K562 (cell line): ENCODE results near the gene TRDMT1. TPM values are rescaled to one million over a fixed set of nuclear protein-coding genes. Genes with fewer than 3 reads are reported as not detected.

Experiments used
- CC2D1A ChIP-seq: fragments of 450-650 bp; IDR thresholded peaks from 2 replicates; pipeline ENCODE4 v1.6.1; 2017; ENCODE audit warnings: mild to moderate bottlenecking
- ILF3 ChIP-seq: fragments of 450-650 bp; IDR thresholded peaks from 2 replicates; pipeline ENCODE4 v1.6.1; 2018; ENCODE audit warnings: antibody characterized with exemption, mild to moderate bottlenecking, moderate library complexity, borderline replicate concordance
- ZNF311 ChIP-seq: fragments of 250-450 bp; sonication (Bioruptor Pico); IDR thresholded peaks from 2 replicates; pipeline ENCODE4 v1.4.0; 2020; ENCODE audit warnings: mild to moderate bottlenecking, moderate library complexity
- polyA plus RNA-seq, 8 experiments: library from polyadenylated mRNA; depleted of rRNA in 4 of 8; stranded (reverse) in 5 of 8; unstranded in 3 of 8; fragments of >200 nt; fragmentation: Nextera tagmentation in 2 of 8; fragmentation: Illumina TruSeq in 1 of 8; extraction: Ambion mirVana in 2 of 8; extraction: Trizol in 1 of 8; gene quantifications; 2 replicates each; pipeline versions ENCODE4 v1.2.1 to v1.2.3, GENCODE V29; 2011 to 2014; ENCODE audit warnings: inconsistent platforms in 1 of 8, missing spikeins in 1 of 8
- total RNA-seq, 7 experiments: library from RNA; depleted of rRNA in 6 of 7; stranded (reverse); fragments of >200 nt in 6 of 7; fragmentation: Illumina TruSeq in 2 of 7; extraction: Trizol in 2 of 7; gene quantifications; 2 replicates each; pipeline versions ENCODE4 v1.2.1 to v1.2.3, GENCODE V29; 2011 to 2021; ENCODE audit warnings: low replicate concordance in 1 of 7
- TF ChIP-seq, protein P1 (sequence below), 2 experiments: fragments of 450-650 bp in 1 of 2; sonication (generic) in 1 of 2; formaldehyde crosslinking in 1 of 2; IDR thresholded peaks; 2 replicates each; pipeline versions ENCODE4 v1.7.1 to v1.9.0; 2016 to 2022; ENCODE audit warnings: inconsistent platforms in 1 of 2, mild to moderate bottlenecking in 1 of 2, missing genetic modification reagents in 1 of 2
- TF ChIP-seq, protein P2 (sequence below), 3 experiments: fragments of 200-800 bp in 1 of 3; fragments of 250-450 bp in 1 of 3; fragments of 450-650 bp in 1 of 3; sonication (Bioruptor Pico) in 1 of 3; sonication (Bioruptor generic) in 1 of 3; formaldehyde crosslinking in 1 of 3; IDR thresholded peaks; 2 replicates each; pipeline versions ENCODE4 v1.6.1 to v1.8.0; 2016 to 2022; ENCODE audit warnings: mild to moderate bottlenecking in 2 of 3, missing genetic modification characterization in 2 of 3, missing compliant biosample characterization in 1 of 3, moderate library complexity in 1 of 3
- TF ChIP-seq, protein P3 (sequence below): fragments of 200-800 bp; sonication (Bioruptor generic); IDR thresholded peaks from 2 replicates; pipeline ENCODE4 v1.6.1; 2016; ENCODE audit warnings: missing genetic modification characterization, missing compliant biosample characterization

The TRDMT1 gene
- total and polyA plus RNA-seq, 9 of the 15 experiments (the other 6 are each of a cell fraction or from before 2014, with no cell fraction given): 5.4 to 12.6 (median 9.3) TPM

DNA sequence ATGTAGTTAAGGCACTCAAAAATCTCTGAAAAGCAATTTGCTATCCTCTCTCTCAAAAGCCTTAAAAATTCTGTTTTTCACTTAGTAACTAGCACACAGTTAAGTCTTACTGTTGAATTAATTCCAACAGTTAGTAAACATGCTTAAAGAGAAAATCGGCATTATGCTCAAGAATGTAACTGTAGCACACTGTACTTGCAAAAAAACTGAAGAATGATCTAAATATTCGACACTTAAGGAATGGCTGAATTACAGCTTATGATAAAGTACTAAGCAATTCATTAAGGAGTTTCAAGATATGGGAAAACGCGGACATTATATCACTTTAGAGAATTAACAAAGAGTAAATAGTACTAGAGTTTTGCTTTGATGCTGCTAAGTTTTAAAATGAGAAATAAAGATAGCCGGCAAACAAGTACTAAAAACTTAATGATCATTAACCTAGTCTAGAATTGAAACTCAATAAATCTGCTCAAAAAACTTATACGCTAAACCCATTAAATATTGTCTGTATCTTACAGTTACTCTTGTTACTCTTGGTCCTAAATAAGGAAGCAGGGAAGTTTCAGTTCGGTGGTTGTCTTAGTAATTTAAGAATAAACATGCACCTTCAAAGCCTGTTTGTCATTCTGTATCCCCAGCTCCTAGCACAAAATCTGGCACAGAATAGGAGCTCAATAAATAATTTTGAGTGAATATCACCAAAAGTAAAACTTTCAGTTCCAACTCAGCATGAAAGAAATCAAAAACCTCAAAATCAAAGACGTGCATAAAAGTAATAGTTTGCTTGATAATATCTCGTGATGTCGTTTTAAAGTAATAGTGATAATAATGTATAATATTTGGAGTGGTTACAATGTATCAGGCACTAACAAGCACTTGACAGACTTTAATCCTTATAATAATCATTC lies 1.2 kb downstream of the TRDMT1 start (continued):
- TF ChIP-seq, protein P1, sequence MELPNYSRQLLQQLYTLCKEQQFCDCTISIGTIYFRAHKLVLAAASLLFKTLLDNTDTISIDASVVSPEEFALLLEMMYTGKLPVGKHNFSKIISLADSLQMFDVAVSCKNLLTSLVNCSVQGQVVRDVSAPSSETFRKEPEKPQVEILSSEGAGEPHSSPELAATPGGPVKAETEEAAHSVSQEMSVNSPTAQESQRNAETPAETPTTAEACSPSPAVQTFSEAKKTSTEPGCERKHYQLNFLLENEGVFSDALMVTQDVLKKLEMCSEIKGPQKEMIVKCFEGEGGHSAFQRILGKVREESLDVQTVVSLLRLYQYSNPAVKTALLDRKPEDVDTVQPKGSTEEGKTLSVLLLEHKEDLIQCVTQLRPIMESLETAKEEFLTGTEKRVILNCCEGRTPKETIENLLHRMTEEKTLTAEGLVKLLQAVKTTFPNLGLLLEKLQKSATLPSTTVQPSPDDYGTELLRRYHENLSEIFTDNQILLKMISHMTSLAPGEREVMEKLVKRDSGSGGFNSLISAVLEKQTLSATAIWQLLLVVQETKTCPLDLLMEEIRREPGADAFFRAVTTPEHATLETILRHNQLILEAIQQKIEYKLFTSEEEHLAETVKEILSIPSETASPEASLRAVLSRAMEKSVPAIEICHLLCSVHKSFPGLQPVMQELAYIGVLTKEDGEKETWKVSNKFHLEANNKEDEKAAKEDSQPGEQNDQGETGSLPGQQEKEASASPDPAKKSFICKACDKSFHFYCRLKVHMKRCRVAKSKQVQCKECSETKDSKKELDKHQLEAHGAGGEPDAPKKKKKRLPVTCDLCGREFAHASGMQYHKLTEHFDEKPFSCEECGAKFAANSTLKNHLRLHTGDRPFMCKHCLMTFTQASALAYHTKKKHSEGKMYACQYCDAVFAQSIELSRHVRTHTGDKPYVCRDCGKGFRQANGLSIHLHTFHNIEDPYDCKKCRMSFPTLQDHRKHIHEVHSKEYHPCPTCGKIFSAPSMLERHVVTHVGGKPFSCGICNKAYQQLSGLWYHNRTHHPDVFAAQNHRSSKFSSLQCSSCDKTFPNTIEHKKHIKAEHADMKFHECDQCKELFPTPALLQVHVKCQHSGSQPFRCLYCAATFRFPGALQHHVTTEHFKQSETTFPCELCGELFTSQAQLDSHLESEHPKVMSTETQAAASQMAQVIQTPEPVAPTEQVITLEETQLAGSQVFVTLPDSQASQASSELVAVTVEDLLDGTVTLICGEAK (IDR thresholded peaks at IDR 0.05): 0 out of 2 replicates have a peak, but pooled peaks have one; percentile 15
- TF ChIP-seq, protein P1 (CRISPR knock-in tag; IDR thresholded peaks at IDR 0.05): no peak
- TF ChIP-seq, protein P2, sequence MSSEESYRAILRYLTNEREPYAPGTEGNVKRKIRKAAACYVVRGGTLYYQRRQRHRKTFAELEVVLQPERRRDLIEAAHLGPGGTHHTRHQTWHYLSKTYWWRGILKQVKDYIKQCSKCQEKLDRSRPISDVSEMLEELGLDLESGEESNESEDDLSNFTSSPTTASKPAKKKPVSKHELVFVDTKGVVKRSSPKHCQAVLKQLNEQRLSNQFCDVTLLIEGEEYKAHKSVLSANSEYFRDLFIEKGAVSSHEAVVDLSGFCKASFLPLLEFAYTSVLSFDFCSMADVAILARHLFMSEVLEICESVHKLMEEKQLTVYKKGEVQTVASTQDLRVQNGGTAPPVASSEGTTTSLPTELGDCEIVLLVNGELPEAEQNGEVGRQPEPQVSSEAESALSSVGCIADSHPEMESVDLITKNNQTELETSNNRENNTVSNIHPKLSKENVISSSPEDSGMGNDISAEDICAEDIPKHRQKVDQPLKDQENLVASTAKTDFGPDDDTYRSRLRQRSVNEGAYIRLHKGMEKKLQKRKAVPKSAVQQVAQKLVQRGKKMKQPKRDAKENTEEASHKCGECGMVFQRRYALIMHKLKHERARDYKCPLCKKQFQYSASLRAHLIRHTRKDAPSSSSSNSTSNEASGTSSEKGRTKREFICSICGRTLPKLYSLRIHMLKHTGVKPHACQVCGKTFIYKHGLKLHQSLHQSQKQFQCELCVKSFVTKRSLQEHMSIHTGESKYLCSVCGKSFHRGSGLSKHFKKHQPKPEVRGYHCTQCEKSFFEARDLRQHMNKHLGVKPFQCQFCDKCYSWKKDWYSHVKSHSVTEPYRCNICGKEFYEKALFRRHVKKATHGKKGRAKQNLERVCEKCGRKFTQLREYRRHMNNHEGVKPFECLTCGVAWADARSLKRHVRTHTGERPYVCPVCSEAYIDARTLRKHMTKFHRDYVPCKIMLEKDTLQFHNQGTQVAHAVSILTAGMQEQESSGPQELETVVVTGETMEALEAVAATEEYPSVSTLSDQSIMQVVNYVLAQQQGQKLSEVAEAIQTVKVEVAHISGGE (CRISPR knock-in tag; IDR thresholded peaks at IDR 0.05): no peak
- no peak for TF ChIP-seq CC2D1A
- no peak for TF ChIP-seq ILF3
- TF ChIP-seq, protein P3, sequence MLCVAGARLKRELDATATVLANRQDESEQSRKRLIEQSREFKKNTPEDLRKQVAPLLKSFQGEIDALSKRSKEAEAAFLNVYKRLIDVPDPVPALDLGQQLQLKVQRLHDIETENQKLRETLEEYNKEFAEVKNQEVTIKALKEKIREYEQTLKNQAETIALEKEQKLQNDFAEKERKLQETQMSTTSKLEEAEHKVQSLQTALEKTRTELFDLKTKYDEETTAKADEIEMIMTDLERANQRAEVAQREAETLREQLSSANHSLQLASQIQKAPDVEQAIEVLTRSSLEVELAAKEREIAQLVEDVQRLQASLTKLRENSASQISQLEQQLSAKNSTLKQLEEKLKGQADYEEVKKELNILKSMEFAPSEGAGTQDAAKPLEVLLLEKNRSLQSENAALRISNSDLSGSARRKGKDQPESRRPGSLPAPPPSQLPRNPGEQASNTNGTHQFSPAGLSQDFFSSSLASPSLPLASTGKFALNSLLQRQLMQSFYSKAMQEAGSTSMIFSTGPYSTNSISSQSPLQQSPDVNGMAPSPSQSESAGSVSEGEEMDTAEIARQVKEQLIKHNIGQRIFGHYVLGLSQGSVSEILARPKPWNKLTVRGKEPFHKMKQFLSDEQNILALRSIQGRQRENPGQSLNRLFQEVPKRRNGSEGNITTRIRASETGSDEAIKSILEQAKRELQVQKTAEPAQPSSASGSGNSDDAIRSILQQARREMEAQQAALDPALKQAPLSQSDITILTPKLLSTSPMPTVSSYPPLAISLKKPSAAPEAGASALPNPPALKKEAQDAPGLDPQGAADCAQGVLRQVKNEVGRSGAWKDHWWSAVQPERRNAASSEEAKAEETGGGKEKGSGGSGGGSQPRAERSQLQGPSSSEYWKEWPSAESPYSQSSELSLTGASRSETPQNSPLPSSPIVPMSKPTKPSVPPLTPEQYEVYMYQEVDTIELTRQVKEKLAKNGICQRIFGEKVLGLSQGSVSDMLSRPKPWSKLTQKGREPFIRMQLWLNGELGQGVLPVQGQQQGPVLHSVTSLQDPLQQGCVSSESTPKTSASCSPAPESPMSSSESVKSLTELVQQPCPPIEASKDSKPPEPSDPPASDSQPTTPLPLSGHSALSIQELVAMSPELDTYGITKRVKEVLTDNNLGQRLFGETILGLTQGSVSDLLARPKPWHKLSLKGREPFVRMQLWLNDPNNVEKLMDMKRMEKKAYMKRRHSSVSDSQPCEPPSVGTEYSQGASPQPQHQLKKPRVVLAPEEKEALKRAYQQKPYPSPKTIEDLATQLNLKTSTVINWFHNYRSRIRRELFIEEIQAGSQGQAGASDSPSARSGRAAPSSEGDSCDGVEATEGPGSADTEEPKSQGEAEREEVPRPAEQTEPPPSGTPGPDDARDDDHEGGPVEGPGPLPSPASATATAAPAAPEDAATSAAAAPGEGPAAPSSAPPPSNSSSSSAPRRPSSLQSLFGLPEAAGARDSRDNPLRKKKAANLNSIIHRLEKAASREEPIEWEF: peak; percentile 40; the same call in 1 of the 2 replicates
- peak; percentile 33; the same call in 1 of the 2 replicates for TF ChIP-seq ZNF311 (CRISPR knock-in tag)
